HepG2 (cell line): ENCODE data around the gene THAP9. TPM values are rescaled to one million over a fixed set of nuclear protein-coding genes. Genes with fewer than 3 reads are reported as not detected.

ENCODE experiments used
- AHDC1 ChIP-seq: sonication (generic); formaldehyde crosslinking; IDR thresholded peaks from 2 replicates; pipeline ENCODE4 v1.5.1; 2020; ENCODE audit warnings: mild to moderate bottlenecking, missing genetic modification reagents, borderline replicate concordance
- GATAD2A ChIP-seq: IDR thresholded peaks from 2 replicates; pipeline ENCODE4 v1.6.1; 2016
- GPBP1L1 ChIP-seq: sonication (generic); formaldehyde crosslinking; IDR thresholded peaks from 2 replicates; pipeline ENCODE4 v1.5.0; 2020; ENCODE audit warnings: mild to moderate bottlenecking, missing genetic modification reagents
- HMG20B ChIP-seq: conservative IDR thresholded peaks from 2 replicates; pipeline ENCODE4 v1.6.1; 2016; ENCODE audit warnings: missing genetic modification reagents, missing compliant biosample characterization
- JUNB ChIP-seq: sonication (generic); formaldehyde crosslinking; IDR thresholded peaks from 2 replicates; pipeline ENCODE4 v1.8.0; 2022; ENCODE audit warnings: missing genetic modification reagents, mild to moderate bottlenecking, borderline replicate concordance
- MLLT10 ChIP-seq: sonication (generic); formaldehyde crosslinking; IDR thresholded peaks from 2 replicates; pipeline ENCODE4 v1.4.0; 2020; ENCODE audit warnings: missing genetic modification reagents
- NCOA2 ChIP-seq: sonication (generic); formaldehyde crosslinking; IDR thresholded peaks from 2 replicates; pipeline ENCODE4 v1.8.0; 2022; ENCODE audit warnings: inconsistent platforms
- PITX1 ChIP-seq: sonication (generic); formaldehyde crosslinking; IDR thresholded peaks from 2 replicates; pipeline ENCODE4 v1.5.1; 2020; ENCODE audit warnings: mild to moderate bottlenecking, missing genetic modification reagents
- SOX13 ChIP-seq, 3 experiments: fragments of 450-650 bp in 1 of 3; sonication (generic) in 1 of 3; formaldehyde crosslinking in 1 of 3; IDR thresholded peaks in 2 of 3; conservative IDR thresholded peaks in 1 of 3; 2 replicates each; pipeline versions ENCODE4 v1.5.0 to v1.6.1; 2016 to 2020; ENCODE audit warnings: antibody characterized with exemption in 1 of 3, mild to moderate bottlenecking in 1 of 3, missing compliant biosample characterization in 1 of 3, missing genetic modification reagents in 1 of 3, moderate library complexity in 1 of 3
- TAF1 ChIP-seq: sonication (generic); formaldehyde crosslinking; IDR thresholded peaks from 2 replicates; pipeline ENCODE4 v1.4.0; 2020; ENCODE audit warnings: missing genetic modification reagents
- TIGD3 ChIP-seq: sonication (generic); formaldehyde crosslinking; IDR thresholded peaks from 2 replicates; pipeline ENCODE4 v1.5.1; 2020; ENCODE audit warnings: mild to moderate bottlenecking, missing genetic modification reagents, borderline replicate concordance
- ZBTB4 ChIP-seq: sonication (generic); formaldehyde crosslinking; IDR thresholded peaks from 2 replicates; pipeline ENCODE4 v1.4.0; 2020; ENCODE audit warnings: missing genetic modification reagents, mild to moderate bottlenecking, borderline replicate concordance
- ZNF362 ChIP-seq: sonication (generic); formaldehyde crosslinking; IDR thresholded peaks from 2 replicates; pipeline ENCODE4 v1.4.0; 2020; ENCODE audit warnings: missing genetic modification reagents, mild to moderate bottlenecking, borderline replicate concordance
- ZNF564 ChIP-seq: sonication (generic); formaldehyde crosslinking; IDR thresholded peaks from 2 replicates; pipeline ENCODE4 v1.8.1; 2023; ENCODE audit warnings: mild to moderate bottlenecking, missing genetic modification reagents
- ZNF777 ChIP-seq: sonication (generic); formaldehyde crosslinking; IDR thresholded peaks from 2 replicates; pipeline ENCODE4 v1.4.0; 2020; ENCODE audit warnings: missing genetic modification reagents
- polyA plus RNA-seq, 8 experiments: library from polyadenylated mRNA; depleted of rRNA in 3 of 8; stranded (reverse) in 7 of 8; unstranded in 1 of 8; fragments of >200 nt; fragmentation: Illumina TruSeq in 4 of 8; extraction: Trizol in 4 of 8; gene quantifications; 2 replicates each; pipeline versions ENCODE4 v1.2.1 to v1.2.3, GENCODE V29; 2011 to 2016; ENCODE audit warnings: low read depth in 4 of 8, missing spikeins in 1 of 8, mixed read lengths in 1 of 8; ENCODE audit not compliant: insufficient read depth in 1 of 8
- total RNA-seq, 5 experiments: library from RNA; depleted of rRNA; stranded (reverse); fragments of >200 nt; fragmentation: Illumina TruSeq; extraction: Trizol; gene quantifications; 2 replicates each; pipeline ENCODE4 v1.2.3, GENCODE V29; 2016; ENCODE audit warnings: low read depth in 1 of 5

The THAP9 gene
- total and polyA plus RNA-seq, 2 of the 13 experiments (the other 11 are each of a cell fraction or from before 2014, with no cell fraction given) = 6.0 to 7.2 TPM

GRCh38 chr4:82900411-82901182 is at the start of gene THAP9 (continued):
- TF ChIP-seq ZNF362 = no peak
- no peak for TF ChIP-seq HMG20B (CRISPR knock-in tag)
- TF ChIP-seq AHDC1 = no peak
- TF ChIP-seq NCOA2 (CRISPR knock-in tag) = no peak; the same call in none of the 2 replicates
- peak; percentile 78 for TF ChIP-seq TAF1 (CRISPR knock-in tag)
- TF ChIP-seq MLLT10 = no peak
- peak; percentile 84 for TF ChIP-seq ZNF777 (CRISPR knock-in tag)
- TF ChIP-seq SOX13 (IDR thresholded peaks at IDR 0.05) = no peak
- TF ChIP-seq SOX13 (CRISPR knock-in tag; conservative IDR thresholded peaks at IDR 0.05 in 1 of 2, IDR thresholded peaks at IDR 0.05 in 1 of 2) = peak in 1 of 2 experiments; percentile 14; a peak in 2 of 4 replicates
- TF ChIP-seq JUNB (CRISPR knock-in tag) = no peak
- 0 out of 2 replicates have a peak, but pooled peaks have one; percentile 41 for TF ChIP-seq PITX1 (CRISPR knock-in tag)
- no peak; the same call in none of the 2 replicates for TF ChIP-seq GATAD2A
- no peak for TF ChIP-seq ZNF564 (CRISPR knock-in tag)
- no peak for TF ChIP-seq TIGD3 (CRISPR knock-in tag)
- no peak for TF ChIP-seq ZBTB4
- TF ChIP-seq GPBP1L1 (CRISPR knock-in tag) = no peak
